HG03575 (cell line): ENCODE measurements around the gene PSME4.

Experiments
- ATAC-seq: cut with Tn5 transposase; IDR thresholded peaks from one replicate; pipeline ENCODE4 v1.9.1; 2021; ENCODE audit not compliant: unreplicated experiment, insufficient number of reproducible peaks, low FRiP score; ENCODE audit errors: extremely low read depth

Gene PSME4, protein sequence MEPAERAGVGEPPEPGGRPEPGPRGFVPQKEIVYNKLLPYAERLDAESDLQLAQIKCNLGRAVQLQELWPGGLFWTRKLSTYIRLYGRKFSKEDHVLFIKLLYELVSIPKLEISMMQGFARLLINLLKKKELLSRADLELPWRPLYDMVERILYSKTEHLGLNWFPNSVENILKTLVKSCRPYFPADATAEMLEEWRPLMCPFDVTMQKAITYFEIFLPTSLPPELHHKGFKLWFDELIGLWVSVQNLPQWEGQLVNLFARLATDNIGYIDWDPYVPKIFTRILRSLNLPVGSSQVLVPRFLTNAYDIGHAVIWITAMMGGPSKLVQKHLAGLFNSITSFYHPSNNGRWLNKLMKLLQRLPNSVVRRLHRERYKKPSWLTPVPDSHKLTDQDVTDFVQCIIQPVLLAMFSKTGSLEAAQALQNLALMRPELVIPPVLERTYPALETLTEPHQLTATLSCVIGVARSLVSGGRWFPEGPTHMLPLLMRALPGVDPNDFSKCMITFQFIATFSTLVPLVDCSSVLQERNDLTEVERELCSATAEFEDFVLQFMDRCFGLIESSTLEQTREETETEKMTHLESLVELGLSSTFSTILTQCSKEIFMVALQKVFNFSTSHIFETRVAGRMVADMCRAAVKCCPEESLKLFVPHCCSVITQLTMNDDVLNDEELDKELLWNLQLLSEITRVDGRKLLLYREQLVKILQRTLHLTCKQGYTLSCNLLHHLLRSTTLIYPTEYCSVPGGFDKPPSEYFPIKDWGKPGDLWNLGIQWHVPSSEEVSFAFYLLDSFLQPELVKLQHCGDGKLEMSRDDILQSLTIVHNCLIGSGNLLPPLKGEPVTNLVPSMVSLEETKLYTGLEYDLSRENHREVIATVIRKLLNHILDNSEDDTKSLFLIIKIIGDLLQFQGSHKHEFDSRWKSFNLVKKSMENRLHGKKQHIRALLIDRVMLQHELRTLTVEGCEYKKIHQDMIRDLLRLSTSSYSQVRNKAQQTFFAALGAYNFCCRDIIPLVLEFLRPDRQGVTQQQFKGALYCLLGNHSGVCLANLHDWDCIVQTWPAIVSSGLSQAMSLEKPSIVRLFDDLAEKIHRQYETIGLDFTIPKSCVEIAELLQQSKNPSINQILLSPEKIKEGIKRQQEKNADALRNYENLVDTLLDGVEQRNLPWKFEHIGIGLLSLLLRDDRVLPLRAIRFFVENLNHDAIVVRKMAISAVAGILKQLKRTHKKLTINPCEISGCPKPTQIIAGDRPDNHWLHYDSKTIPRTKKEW (N-terminal part only)

DNA sequence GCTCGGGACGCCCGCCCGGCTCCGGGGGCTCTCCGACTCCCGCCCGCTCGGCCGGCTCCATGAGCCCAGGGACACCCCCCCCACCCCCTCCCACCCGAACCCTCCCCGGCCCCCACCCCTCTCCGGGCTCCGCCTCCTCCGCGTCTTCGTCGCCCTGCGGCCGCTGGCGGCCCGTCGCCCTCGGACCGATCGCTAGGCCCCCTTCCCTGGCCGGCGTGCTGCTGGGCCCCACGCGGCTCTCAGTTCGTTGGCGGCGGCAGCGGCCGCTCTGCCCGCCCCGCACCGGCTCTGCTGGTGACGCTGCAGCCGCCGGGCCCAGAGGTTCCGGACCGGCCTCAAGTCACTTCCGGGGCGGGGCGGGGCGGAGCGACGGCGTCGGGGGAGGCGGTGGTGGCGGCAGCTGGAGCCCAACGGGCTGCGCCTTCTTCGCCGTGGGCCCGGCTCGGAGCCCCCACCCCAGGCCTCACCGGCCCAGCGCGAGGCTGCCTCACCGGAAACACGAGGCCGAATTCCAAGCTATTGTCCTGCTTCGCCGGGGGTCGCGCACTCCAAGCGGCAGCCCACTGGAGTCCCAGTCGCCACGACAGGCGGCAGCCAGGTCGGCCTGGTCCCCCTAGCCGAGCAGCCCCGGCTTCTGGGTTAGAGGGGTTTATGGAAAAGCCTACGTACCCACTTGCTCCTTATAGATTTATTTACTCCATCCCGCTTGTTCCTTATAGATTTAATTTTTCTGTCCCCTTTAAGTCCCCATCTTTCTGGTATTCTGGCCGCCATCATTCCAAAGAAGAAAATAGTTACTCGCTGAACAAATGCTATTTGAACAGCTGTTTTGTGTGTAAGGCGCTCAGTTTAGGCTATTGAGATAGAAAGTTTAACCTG, at the start of gene PSME4:
PSME4 (minus strand) TSS at position 270 of the 879 bp plus-strand sequence; CDS start at position 61, 209 bp downstream.
- no peak for ATAC-seq

- ATAC-seq = no peak
These were observed 45.3 kb upstream of the PSME4 start for GRCh38 chr2:54015798-54016699.

- no peak for ATAC-seq
These were observed 43.2 kb upstream of the PSME4 start for GRCh38 chr2:54013996-54014395.

GRCh38 chr2:54012538-54013141, 41.8 kb upstream of the PSME4 start:
- no peak for ATAC-seq

- ATAC-seq = no peak
These were observed 38.8 kb upstream of the PSME4 start for GRCh38 chr2:54009549-54009948.

DNA sequence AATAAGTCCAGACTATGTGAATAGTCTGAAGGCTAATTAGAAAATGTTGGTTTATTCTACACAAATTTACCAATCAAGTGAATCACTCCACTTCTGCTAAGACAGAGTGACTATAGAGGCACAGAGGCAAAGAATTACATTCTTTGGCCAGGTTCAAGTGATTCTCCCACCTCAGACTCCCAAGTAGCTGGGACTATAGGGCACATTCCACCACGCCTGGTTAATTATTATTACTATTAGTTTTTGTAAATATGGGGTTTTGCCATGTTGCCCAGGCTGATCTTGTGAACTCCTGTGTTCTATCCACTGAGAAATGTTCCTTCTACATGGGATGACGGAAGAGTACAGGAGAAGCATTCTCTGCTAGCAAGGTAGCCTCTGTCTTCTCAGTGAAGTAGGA, 37.6 kb upstream of the PSME4 start:
- no peak for ATAC-seq

DNA sequence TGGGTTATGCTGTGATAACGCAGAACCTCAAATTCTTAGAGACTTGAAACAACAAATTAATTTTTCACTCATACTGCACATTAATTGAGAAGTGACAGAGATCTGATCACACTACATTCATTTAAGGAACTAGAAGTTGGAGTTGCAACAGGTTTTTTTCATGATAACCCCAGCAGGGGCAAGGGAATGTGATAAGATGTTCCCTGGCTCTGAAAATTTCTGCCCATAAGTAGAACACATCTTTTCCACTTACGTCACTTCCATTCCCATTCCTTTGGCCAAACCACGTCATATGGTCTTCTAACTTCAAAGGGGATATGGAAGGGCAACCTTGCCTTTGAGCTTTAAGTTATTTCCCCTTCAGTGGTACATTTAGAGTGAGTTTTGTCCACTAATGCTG, 29.7 kb upstream of the PSME4 start:
- ATAC-seq = no peak

- no peak for ATAC-seq
These were observed 29.3 kb upstream of the PSME4 start for GRCh38 chr2:54000122-54000521.

DNA sequence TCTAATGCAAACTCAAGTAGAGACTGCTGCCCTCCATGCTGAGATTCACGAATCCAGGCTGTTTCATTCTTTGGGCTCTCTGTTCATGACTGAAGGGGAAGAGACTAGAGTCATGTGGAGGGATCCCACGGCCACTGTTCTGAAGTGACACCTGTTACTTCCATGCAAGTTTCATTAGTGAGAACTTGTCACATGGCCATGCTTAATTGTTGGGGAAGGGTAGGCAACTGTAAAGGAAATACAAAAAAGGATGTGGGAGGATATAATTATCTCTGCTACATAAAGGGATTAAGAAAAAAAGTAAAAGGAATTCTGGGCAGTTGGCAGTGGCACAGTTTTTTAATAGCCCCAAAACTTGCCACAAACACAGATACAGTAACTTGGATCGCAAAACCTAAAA, 28.0 kb upstream of the PSME4 start:
- ATAC-seq = no peak

DNA sequence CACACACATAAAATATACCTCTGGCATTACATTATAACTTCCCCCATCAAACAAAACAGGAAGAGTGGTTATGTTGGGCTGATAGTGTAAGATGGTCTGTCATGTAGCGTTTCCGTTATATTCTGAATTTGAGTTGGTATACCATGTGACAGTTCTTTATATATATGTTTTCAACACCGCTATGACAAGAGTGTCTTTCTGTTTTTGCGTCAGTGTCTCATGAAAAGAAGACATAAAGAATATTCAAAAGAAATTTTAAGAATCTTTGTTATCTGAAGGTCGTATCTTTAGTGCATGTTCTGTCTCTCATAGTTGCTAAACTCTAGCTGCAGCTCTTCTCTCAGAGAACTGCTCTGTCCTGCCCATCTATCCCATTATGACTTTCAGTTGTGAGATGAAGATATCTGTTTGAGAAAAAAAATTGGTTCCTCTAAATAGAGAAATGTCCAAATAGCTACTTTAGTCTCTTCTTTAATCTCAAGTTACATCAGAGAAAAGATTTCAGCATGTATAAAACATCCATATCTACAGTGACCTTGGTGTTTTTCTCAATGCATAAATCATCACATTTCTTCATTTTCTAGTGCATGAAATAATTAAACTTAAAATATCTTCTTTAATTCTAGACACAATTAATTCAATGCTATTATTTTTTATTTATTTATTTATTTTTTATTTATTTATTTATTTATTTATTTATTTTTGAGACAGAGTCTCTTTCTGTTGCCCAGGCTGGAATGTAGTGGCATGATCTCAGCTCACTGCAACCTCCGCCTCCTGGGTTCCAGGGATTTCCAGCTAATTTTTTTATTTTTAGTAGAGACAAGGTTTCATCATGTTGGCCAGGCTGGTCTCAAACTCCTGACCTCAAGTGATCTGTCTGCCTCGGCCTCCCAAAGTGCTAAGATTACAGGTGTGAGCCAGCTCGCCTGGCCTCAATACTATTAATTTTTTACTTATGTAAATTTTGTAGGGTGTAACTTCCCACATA, 24.3 kb upstream of the PSME4 start:
- peak; percentile 56 for ATAC-seq

- no peak for ATAC-seq
These were observed 21.2 kb upstream of the PSME4 start for GRCh38 chr2:53991948-53992347.

- ATAC-seq = no peak
These were observed 18.5 kb upstream of the PSME4 start for GRCh38 chr2:53989210-53989862.

DNA sequence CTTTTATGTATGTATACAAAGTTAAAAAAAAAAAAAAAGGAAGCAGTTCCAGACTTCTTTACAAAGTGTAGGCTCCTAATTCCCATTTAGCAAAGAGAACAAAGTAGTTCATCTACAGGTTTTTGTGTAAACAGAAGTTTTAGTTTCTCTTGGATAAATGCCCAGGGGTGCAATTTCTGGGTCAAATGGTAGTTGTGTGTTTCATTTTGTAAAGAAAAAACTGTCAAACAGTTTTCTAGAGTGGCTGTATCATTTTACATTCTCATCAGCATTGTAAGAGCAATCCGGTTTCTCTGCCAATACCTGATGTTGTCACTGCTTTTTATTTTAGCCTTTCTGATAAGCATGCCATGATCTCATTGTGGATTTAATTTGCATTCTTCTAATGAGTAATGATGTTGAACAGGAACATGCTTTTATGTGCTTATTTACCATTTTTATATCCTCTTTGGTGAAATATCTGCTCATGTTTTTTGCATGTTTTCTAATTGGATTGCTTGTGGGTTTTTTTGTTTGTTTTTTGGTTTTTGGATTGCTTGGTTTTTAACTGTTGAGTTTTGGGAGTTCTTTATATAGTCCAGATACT, 16.6 kb upstream of the PSME4 start:
- no peak for ATAC-seq

- no peak for ATAC-seq
These were observed 14.9 kb upstream of the PSME4 start for GRCh38 chr2:53985646-53986045.
